ENCODE measurements around the gene MAGOHB.
"Not testable (repeated sequence)": the region's sequence is repeated elsewhere in the genome, so short reads cannot be mapped to it uniquely, and the experiment has no call there.

The MAGOHB gene

DNA sequence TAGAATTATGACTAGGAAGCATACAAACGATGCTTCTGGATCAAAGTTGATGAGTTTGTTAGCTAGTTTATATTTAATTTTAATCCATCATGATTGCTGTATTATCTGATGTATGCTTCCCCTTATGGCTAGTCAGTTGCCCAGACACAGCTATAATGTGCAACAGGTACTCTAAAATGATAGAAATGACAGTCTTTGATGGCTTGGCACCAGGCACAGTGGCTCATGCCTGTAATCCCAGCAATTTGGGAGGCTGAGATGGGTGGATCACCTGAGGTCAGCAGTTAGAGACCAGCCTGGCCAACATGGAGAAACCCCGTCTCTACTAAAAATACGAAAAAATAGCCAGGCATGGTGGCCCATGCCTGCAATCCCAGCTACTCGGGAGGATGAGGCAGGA lies 2.2 kb downstream of the MAGOHB start:
- not testable (repeated sequence) for H3K9me3 ChIP-seq (ENCODE audit: insufficient read depth, low read depth, low read length); H3K4me1 ChIP-seq (ENCODE audit: insufficient read depth, low read length); H3K9ac ChIP-seq (ENCODE audit: low read depth, low read length); H3K27me3 ChIP-seq (ENCODE audit: insufficient read depth, low read length); H3K4me3 ChIP-seq (ENCODE audit: low read length); H3K27ac ChIP-seq (ENCODE audit: low read length)
- peaks cover 63% of the 10 kb centered on the region for H3K36me3 ChIP-seq (ENCODE audit: insufficient read depth, low read depth, low read length)

DNA sequence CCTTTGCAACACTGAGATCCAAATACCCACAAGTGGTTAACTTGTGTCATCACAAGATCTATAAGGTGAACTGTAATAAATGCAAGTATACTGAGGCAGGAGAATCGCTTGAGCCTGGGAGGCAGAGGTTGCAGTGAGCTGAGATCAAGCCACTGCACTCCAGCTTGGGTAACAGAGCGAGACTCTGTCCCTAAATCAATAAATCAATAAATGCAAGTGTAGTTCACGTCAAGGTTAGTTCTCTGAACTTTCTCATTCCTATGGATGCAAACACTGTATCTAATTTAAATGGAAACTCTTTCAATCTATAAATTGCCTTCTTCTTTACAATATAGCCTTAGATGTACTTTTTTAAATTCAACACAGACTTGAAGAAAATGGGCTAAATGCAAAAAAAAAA lies 3.2 kb downstream of the MAGOHB start:
- H3K9ac ChIP-seq (ENCODE audit: low read depth, low read length), result no peak overlapping the region
- H3K27ac ChIP-seq (ENCODE audit: low read length), result no peak overlapping the region
- peaks cover 73% of the 10 kb centered on the region for H3K36me3 ChIP-seq (ENCODE audit: insufficient read depth, low read depth, low read length)
- 0 out of 2 replicates have a peak, but pooled peaks cover 5% of the 10 kb centered on the region for H3K4me1 ChIP-seq (ENCODE audit: insufficient read depth, low read length)
- no peaks in the 10 kb centered on the region for H3K27me3 ChIP-seq (ENCODE audit: insufficient read depth, low read length)
- H3K9me3 ChIP-seq (ENCODE audit: insufficient read depth, low read depth, low read length), result no peaks in the 10 kb centered on the region
- no peak overlapping the region for H3K4me3 ChIP-seq (ENCODE audit: low read length)

DNA sequence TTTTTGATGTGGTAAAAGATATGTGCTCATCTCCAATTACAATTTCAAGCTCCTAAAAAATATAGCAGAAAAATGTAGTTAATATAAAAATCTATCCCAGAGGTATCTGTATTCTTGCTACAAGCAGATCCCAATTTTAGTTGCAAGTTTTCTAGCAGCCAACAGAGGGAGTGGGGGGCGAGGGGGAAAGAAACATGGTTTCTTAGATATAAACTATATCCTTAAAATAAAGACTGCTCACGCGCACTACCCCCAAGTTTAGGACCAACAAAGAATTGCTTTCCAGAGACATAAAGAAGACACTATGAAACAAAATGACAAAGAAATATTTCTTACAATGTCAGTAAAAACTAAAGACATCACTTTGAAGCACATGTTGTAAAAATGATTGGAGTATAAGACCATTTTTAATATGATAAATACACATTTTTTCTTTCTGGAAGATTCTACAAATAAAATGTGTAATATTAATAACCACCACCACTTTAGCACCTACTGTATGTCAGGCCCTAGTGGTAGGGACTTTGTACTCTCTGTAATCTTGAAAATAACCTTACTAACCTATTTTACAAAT lies 5.4 kb downstream of the MAGOHB start:
- Histone ChIP-seq H3K4me3 (ENCODE audit: low read length) (no peak overlapping the region), H3K9me3 (ENCODE audit: insufficient read depth, low read depth, low read length) (no peaks in the 10 kb centered on the region), H3K9ac (ENCODE audit: low read depth, low read length) (no peak overlapping the region), H3K27me3 (ENCODE audit: insufficient read depth, low read length) (no peaks in the 10 kb centered on the region), H3K27ac (ENCODE audit: low read length) (no peak overlapping the region), H3K4me1 (ENCODE audit: insufficient read depth, low read length) (0 out of 2 replicates have a peak, but pooled peaks cover 5% of the 10 kb centered on the region), H3K36me3 (ENCODE audit: insufficient read depth, low read depth, low read length) (peaks cover 86% of the 10 kb centered on the region)

DNA sequence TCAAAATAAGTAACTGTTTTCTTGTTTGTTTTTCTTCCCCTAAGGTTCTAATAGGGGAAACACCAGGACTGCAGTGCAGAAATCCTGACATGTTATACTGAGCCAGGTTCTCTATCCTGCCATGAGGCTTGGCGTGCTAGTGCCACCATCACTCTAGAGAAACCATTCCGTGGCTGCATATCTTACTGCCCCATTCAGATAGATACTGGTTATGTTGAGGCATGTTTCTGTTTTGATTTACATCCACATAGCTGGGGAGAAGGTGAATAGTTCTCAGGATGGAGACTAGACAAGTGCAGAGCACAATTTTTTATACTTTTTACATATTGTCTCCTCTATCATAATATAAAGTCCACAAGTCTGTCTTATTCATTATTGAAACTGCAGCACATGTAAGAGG lies 11.5 kb downstream of the MAGOHB start:
- Histone ChIP-seq H3K36me3 (ENCODE audit: insufficient read depth, low read depth, low read length) (peaks cover 59% of the 10 kb centered on the region), H3K4me1 (ENCODE audit: insufficient read depth, low read length) (no peaks in the 10 kb centered on the region), H3K27ac (ENCODE audit: low read length) (no peak overlapping the region), H3K9me3 (ENCODE audit: insufficient read depth, low read depth, low read length) (no peaks in the 10 kb centered on the region), H3K27me3 (ENCODE audit: insufficient read depth, low read length) (no peaks in the 10 kb centered on the region), H3K9ac (ENCODE audit: low read depth, low read length) (no peak overlapping the region), H3K4me3 (ENCODE audit: low read length) (no peak overlapping the region)

DNA sequence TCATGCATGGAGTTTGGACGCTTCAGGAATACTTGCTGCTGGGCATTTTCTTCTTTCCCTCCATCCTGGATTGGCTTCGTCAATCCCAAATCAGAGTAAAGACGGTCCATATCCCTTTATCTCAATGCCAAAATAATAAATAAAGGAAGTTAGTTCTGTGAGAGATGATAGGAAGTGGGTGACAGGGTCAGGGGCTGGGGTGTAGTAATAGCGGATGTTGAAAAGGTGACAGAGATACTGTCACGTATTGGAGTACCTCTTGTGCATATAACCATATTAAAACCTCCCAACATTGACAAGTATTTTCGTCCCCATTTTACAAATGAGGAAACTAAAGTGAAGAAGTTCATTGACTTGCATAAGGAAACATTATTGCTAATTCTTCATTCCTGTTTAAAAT lies 12.4 kb downstream of the MAGOHB start:
- H3K36me3 ChIP-seq (ENCODE audit: insufficient read depth, low read depth, low read length), result peaks cover 59% of the 10 kb centered on the region
- H3K9me3 ChIP-seq (ENCODE audit: insufficient read depth, low read depth, low read length), result no peaks in the 10 kb centered on the region
- H3K27ac ChIP-seq (ENCODE audit: low read length), result no peak overlapping the region
- no peaks in the 10 kb centered on the region for H3K27me3 ChIP-seq (ENCODE audit: insufficient read depth, low read length)
- no peak overlapping the region for H3K4me3 ChIP-seq (ENCODE audit: low read length)
- no peak overlapping the region for H3K9ac ChIP-seq (ENCODE audit: low read depth, low read length)
- no peaks in the 10 kb centered on the region for H3K4me1 ChIP-seq (ENCODE audit: insufficient read depth, low read length)

- peaks cover 48% of the 10 kb centered on the region for H3K36me3 ChIP-seq (ENCODE audit: insufficient read depth, low read depth, low read length)
Measured at GRCh38 chr12:10595881-10596280, 17.5 kb downstream of the MAGOHB start.

GRCh38 chr12:10590966-10591365 lies 22.4 kb downstream of the MAGOHB start:
- H3K9me3 ChIP-seq (ENCODE audit: insufficient read depth, low read depth, low read length), result no peaks in the 10 kb centered on the region
- H3K36me3 ChIP-seq (ENCODE audit: insufficient read depth, low read depth, low read length), result peaks cover 46% of the 10 kb centered on the region; the same call in 1 of the 2 replicates
- H3K4me3 ChIP-seq (ENCODE audit: low read length), result no peak overlapping the region
- no peaks in the 10 kb centered on the region for H3K27me3 ChIP-seq (ENCODE audit: insufficient read depth, low read length)
- no peaks in the 10 kb centered on the region for H3K4me1 ChIP-seq (ENCODE audit: insufficient read depth, low read length)
- H3K27ac ChIP-seq (ENCODE audit: low read length), result no peak overlapping the region
- no peak overlapping the region for H3K9ac ChIP-seq (ENCODE audit: low read depth, low read length)

More at GRCh38 chr12:10595881-10596280, 17.5 kb downstream of the MAGOHB start:
- Histone ChIP-seq H3K4me1 (ENCODE audit: insufficient read depth, low read length) (no peaks in the 10 kb centered on the region), H3K27me3 (ENCODE audit: insufficient read depth, low read length) (no peaks in the 10 kb centered on the region), H3K9ac (ENCODE audit: low read depth, low read length) (no peak overlapping the region), H3K9me3 (ENCODE audit: insufficient read depth, low read depth, low read length) (no peaks in the 10 kb centered on the region), H3K4me3 (ENCODE audit: low read length) (no peak overlapping the region), H3K27ac (ENCODE audit: low read length) (no peak overlapping the region)

DNA sequence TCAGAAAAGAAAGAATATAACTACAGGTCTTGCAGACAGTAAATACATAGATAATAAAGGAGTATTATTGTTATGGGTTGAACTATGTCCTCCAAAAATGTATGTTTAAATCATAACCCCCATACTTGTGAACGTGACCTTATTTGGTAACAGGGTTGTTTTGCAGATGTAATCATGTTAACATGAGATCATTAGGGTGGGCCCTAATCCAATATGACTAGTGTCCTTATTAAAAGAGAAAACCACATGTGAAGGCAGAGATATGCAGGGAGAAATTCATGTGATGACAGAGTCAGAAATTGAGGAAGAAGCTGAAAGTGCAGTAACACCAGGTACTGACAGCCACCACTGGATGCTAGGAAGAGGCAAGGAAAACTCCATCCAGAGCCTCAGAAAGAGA lies 29.0 kb downstream of the MAGOHB start:
- Histone ChIP-seq H3K36me3 (ENCODE audit: insufficient read depth, low read depth, low read length) (peaks cover 31% of the 10 kb centered on the region), H3K9me3 (ENCODE audit: insufficient read depth, low read depth, low read length) (peaks cover 8% of the 10 kb centered on the region; the same call in 1 of the 2 replicates), H3K27me3 (ENCODE audit: insufficient read depth, low read length) (no peaks in the 10 kb centered on the region), H3K27ac (ENCODE audit: low read length) (no peak overlapping the region), H3K9ac (ENCODE audit: low read depth, low read length) (no peak overlapping the region), H3K4me3 (ENCODE audit: low read length) (no peak overlapping the region), H3K4me1 (ENCODE audit: insufficient read depth, low read length) (no peaks in the 10 kb centered on the region)

DNA sequence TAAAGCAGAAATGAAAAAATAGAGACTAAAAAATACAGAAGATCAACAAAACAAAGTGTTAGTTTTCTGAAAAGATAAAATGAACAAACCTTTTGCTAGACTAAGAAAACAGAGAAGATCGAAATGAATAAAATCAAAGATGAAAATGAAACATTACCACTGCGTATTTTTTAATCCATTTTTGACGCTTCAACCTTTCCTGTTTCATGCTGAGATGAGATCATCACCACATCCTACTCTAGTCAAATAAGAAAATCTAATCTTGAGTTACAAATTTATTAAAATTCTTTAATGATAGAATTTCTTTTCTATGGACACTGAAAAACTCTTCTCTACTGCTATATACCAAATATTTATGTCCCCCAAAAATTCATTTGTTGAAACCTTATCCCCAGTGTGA lies 30.7 kb downstream of the MAGOHB start:
- no peak overlapping the region for H3K9ac ChIP-seq (ENCODE audit: low read depth, low read length)
- no peak overlapping the region for H3K27ac ChIP-seq (ENCODE audit: low read length)
- H3K9me3 ChIP-seq (ENCODE audit: insufficient read depth, low read depth, low read length), result peaks cover 8% of the 10 kb centered on the region; the same call in 1 of the 2 replicates
- H3K4me3 ChIP-seq (ENCODE audit: low read length), result no peak overlapping the region
- no peaks in the 10 kb centered on the region for H3K4me1 ChIP-seq (ENCODE audit: insufficient read depth, low read length)
- H3K27me3 ChIP-seq (ENCODE audit: insufficient read depth, low read length), result no peaks in the 10 kb centered on the region
- H3K36me3 ChIP-seq (ENCODE audit: insufficient read depth, low read depth, low read length), result peaks cover 16% of the 10 kb centered on the region

DNA sequence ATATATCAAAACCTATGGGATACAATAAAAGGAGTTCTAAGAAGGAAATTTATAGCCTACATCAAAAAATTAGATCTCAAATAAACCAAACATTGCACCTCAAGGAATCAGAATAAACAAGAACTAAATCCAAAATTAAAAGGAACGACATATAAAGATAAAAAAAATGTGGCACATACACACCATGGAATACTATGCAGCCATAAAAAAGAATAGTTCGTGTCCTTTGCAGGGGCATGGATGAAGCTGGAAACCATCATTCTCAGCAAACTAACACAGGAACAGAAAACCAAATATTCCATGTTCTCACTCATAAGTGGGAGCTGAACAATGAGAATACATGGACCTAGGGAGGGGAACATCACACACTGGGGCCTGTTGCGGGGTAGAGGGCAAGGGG lies 31.3 kb downstream of the MAGOHB start:
- H3K27ac ChIP-seq (ENCODE audit: low read length); H3K27me3 ChIP-seq (ENCODE audit: insufficient read depth, low read length); H3K4me3 ChIP-seq (ENCODE audit: low read length); H3K9me3 ChIP-seq (ENCODE audit: insufficient read depth, low read depth, low read length); H3K9ac ChIP-seq (ENCODE audit: low read depth, low read length); H3K4me1 ChIP-seq (ENCODE audit: insufficient read depth, low read length): not testable (repeated sequence)
- peaks cover 16% of the 10 kb centered on the region for H3K36me3 ChIP-seq (ENCODE audit: insufficient read depth, low read depth, low read length)

DNA sequence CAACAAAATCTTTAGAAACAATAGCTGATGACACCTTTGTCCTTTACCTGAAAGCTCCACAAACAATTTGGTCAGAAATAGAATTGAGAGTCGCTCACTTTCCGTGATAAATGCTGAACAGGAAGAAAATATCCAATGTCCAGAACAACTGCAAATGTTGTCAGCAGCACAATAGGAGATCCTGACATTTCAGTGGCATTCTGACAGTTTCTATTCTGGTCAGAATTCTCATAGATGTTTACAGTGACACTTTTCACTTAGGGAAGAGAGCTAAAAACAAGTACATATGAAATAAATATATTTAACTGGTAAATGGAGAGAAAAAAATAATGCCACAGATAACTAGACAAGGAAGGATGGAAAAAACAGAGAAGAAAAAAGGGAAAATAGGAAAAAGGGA lies 39.1 kb downstream of the MAGOHB start:
- Histone ChIP-seq H3K9me3 (ENCODE audit: insufficient read depth, low read depth, low read length) (no peaks in the 10 kb centered on the region), H3K4me3 (ENCODE audit: low read length) (no peak overlapping the region), H3K36me3 (ENCODE audit: insufficient read depth, low read depth, low read length) (no peaks in the 10 kb centered on the region), H3K4me1 (ENCODE audit: insufficient read depth, low read length) (peaks cover 8% of the 10 kb centered on the region), H3K9ac (ENCODE audit: low read depth, low read length) (no peak overlapping the region), H3K27me3 (ENCODE audit: insufficient read depth, low read length) (no peaks in the 10 kb centered on the region), H3K27ac (ENCODE audit: low read length) (no peak overlapping the region)

GRCh38 chr12:10572021-10572490 lies 41.4 kb downstream of the MAGOHB start:
- not testable (repeated sequence) for H3K9ac ChIP-seq (ENCODE audit: low read depth, low read length); H3K27ac ChIP-seq (ENCODE audit: low read length); H3K27me3 ChIP-seq (ENCODE audit: insufficient read depth, low read length); H3K9me3 ChIP-seq (ENCODE audit: insufficient read depth, low read depth, low read length); H3K4me1 ChIP-seq (ENCODE audit: insufficient read depth, low read length); H3K36me3 ChIP-seq (ENCODE audit: insufficient read depth, low read depth, low read length); H3K4me3 ChIP-seq (ENCODE audit: low read length)

Data from iPS-20b (cell line).